Glutamatergic neuron (in vitro differentiated cells): ENCODE data around the gene ZNF335. TPM values are rescaled to one million over a fixed set of nuclear protein-coding genes. Genes with fewer than 3 reads are reported as not detected.

ENCODE experiments used
- DNase-seq: peaks from one replicate; pipeline ENCODE4 v3.0.0; 2022
- H3K27ac Mint-ChIP-seq: one replicate; pipeline ENCODE4 v1.8.0; 2020; ENCODE audit warnings: mild to moderate bottlenecking, mixed read lengths, inconsistent platforms; ENCODE audit not compliant: unreplicated experiment
- H3K27me3 Mint-ChIP-seq: one replicate; pipeline ENCODE4 v1.8.0; 2020; ENCODE audit warnings: mild to moderate bottlenecking, moderate library complexity, mixed read lengths, inconsistent platforms; ENCODE audit not compliant: unreplicated experiment
- H3K36me3 Mint-ChIP-seq: one replicate; pipeline ENCODE4 v1.8.0; 2020; ENCODE audit warnings: mild to moderate bottlenecking, mixed read lengths, inconsistent platforms; ENCODE audit not compliant: unreplicated experiment
- H3K4me1 Mint-ChIP-seq: one replicate; pipeline ENCODE4 v1.8.0; 2020; ENCODE audit warnings: mild to moderate bottlenecking, low read depth, mixed read lengths, inconsistent platforms; ENCODE audit not compliant: unreplicated experiment
- H3K4me3 Mint-ChIP-seq: one replicate; pipeline ENCODE4 v1.8.0; 2020; ENCODE audit warnings: mild to moderate bottlenecking, mixed read lengths, inconsistent platforms; ENCODE audit not compliant: unreplicated experiment
- H3K9me3 Mint-ChIP-seq: one replicate; pipeline ENCODE4 v1.8.0; 2020; ENCODE audit warnings: mild to moderate bottlenecking, moderate library complexity, mixed read lengths, inconsistent platforms; ENCODE audit not compliant: unreplicated experiment
- total RNA-seq: library from RNA; stranded (reverse); fragmentation: NEBNext Ultra II Directional; extraction: Animal tissue kit (Norgen Biotek cat#: 25700); gene quantifications from one replicate; pipeline ENCODE4 v1.2.1, GENCODE V29; 2021; ENCODE audit not compliant: unreplicated experiment
- TF ChIP-seq, protein P1 (sequence below): fragments of 200-600 bp; sonication (generic); IDR thresholded peaks from one replicate; pipeline ENCODE4 v1.5.0; 2021; ENCODE audit not compliant: partially characterized antibody, unreplicated experiment

ZNF335 gene
- total RNA-seq, 1 donor from 2014 or later, result 23.1 TPM

DNA sequence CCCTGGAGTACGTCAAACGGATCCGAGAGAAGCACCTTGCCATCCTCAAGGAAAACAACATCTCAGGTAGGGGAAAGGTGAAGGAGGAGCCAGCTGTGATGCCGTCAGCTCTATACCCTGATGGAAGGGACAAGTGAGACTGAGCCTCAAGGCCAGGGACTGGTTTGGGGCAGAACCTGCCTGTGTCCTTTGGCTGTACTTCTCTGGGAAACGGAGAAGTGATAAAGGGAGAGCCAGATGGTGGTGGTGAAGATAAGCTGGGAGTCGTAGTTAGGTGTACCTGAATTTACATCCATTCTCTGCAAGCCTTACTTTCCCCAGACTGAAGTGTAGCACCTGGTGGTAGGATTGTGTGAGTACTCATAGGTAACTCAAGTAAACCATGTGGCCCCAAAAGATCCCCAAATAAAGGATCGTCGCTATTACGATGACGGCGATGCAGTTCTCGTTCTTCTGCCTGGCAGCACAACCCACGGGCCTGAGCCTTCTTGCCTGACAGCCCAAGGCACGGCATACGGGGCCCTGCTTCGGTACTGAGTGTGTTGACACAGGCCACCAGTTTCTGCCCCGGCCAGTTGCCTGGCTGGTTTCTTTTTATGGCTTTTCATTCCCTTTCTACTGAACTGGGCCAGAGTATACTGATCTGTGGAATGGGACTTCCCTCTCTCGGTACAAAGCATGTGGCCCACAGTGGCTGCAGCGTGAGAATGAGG is 26.9 kb downstream of the ZNF335 start:
- Mint-ChIP-seq H3K4me1 (no peaks in the 10 kb centered on the region), H3K9me3 (peaks cover 4% of the 10 kb centered on the region), H3K36me3 (no peaks in the 10 kb centered on the region), H3K27me3 (peaks cover 2% of the 10 kb centered on the region), H3K4me3 (no peak overlapping the region), H3K27ac (no peak overlapping the region)
- TF ChIP-seq, protein P1, sequence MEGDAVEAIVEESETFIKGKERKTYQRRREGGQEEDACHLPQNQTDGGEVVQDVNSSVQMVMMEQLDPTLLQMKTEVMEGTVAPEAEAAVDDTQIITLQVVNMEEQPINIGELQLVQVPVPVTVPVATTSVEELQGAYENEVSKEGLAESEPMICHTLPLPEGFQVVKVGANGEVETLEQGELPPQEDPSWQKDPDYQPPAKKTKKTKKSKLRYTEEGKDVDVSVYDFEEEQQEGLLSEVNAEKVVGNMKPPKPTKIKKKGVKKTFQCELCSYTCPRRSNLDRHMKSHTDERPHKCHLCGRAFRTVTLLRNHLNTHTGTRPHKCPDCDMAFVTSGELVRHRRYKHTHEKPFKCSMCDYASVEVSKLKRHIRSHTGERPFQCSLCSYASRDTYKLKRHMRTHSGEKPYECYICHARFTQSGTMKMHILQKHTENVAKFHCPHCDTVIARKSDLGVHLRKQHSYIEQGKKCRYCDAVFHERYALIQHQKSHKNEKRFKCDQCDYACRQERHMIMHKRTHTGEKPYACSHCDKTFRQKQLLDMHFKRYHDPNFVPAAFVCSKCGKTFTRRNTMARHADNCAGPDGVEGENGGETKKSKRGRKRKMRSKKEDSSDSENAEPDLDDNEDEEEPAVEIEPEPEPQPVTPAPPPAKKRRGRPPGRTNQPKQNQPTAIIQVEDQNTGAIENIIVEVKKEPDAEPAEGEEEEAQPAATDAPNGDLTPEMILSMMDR, result no peak
- DNase-seq, result no peak

DNA sequence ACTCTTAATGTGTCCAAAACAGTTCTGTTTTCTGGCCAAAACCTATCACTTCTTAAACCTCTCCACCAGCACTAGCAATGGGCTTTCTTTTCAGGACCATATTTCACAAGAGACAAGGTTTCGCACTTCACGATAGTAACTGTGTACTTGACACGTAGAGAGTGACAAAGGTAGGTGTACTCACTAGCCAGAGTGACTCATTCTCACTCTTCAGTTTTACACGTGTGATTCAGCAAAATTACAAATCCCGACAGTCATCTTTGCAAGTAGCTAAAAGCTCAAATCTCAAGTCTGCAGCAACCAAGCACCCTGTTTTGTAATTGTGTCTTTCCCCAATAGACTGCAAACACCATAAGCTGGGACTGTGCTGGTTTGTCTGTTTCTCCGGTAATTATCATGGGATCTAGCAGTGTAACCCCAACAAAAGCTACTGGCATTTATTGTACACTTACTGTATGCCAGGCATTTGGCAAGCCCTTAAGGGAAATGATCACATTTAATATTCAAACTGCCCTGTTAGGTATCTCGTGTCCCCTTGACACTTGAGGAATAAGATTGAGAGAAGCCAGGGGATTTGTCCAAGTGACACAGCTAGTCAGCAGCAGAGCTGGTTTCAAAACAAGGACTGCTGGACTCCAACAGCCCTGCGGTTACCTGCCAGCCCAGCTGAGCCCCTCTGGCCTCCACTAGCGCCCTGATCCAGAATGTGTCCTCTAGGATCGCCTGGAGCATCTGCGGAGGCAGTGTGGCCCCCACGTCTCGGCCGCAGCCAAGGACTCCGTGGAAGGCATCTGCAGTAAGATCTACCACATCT is 27.6 kb downstream of the ZNF335 start:
- H3K36me3 Mint-ChIP-seq, result no peaks in the 10 kb centered on the region
- no peak overlapping the region for H3K27ac Mint-ChIP-seq
- TF ChIP-seq, protein P1, result no peak
- no peak overlapping the region for H3K4me3 Mint-ChIP-seq
- no peaks in the 10 kb centered on the region for H3K4me1 Mint-ChIP-seq
- peaks cover 4% of the 10 kb centered on the region for H3K9me3 Mint-ChIP-seq
- no peak for DNase-seq
- peaks cover 2% of the 10 kb centered on the region for H3K27me3 Mint-ChIP-seq

DNA sequence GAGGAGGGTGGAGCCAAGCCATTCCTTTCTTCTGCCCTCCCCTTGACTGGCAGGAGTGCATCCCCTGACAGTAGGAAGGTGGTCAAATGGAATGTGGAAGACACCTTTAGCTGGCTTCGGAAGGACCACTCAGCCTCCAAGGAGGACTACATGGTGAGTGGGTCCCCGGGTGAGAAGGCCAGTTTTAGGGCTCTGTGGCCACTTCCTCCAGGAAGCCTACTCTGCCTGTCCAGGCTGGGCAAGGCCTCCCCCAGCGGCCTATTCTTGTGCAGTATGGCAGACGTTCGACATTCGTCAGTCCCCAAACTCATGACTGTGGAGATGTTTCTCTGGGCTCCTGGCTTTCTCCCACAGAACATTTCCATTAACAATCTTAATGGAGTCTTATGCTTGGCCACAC is 28.4 kb downstream of the ZNF335 start:
- Mint-ChIP-seq H3K9me3 (no peaks in the 10 kb centered on the region), H3K36me3 (no peaks in the 10 kb centered on the region), H3K4me3 (no peak overlapping the region), H3K27ac (no peak overlapping the region), H3K4me1 (no peaks in the 10 kb centered on the region), H3K27me3 (no peaks in the 10 kb centered on the region)
- DNase-seq, result no peak
- TF ChIP-seq, protein P1, result no peak

DNA sequence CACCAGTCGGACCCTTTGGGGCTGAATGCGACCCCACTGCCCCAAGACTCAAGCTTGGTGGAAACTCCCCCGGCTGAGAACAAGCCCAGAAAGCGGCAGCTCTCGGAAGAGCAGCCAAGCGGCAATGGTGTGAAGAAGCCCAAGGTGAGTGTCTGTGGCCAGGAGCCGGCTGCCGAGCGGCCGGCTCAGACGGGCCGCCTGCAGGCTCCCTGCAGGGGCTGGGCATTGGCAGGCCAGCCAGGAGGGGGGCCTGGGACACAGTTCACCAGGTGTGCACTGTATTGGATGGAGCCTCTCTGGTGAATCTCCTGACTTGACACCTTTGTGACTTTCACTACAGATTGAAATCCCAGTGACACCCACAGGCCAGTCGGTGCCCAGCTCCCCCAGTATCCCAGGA is 31.5 kb downstream of the ZNF335 start:
- H3K4me1 Mint-ChIP-seq, result peaks cover 8% of the 10 kb centered on the region
- no peak overlapping the region for H3K27ac Mint-ChIP-seq
- no peak overlapping the region for H3K4me3 Mint-ChIP-seq
- DNase-seq, result no peak
- no peaks in the 10 kb centered on the region for H3K36me3 Mint-ChIP-seq
- TF ChIP-seq, protein P1, result no peak
- no peaks in the 10 kb centered on the region for H3K9me3 Mint-ChIP-seq
- peaks cover 3% of the 10 kb centered on the region for H3K27me3 Mint-ChIP-seq

DNA sequence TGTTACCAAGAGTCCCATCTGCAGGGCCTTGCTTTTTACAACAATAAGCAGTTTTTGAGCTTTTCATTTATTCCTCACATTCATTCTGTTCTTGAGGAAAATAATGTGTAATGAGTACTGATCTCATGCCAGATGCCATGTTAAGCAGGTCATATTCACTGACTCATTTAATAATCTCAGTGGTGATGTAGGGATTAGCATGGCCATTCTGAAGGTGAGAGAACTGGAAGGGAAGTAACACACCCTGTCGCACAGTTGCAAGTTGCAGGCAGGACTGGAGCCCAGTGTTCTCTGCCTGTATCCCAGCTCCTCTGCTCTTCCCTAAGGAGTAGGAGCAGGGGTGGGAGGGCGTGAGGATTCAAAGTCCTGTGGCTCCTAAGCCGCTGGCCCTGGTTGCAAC is 31.9 kb downstream of the ZNF335 start:
- H3K36me3 Mint-ChIP-seq, result no peaks in the 10 kb centered on the region
- peaks cover 3% of the 10 kb centered on the region for H3K9me3 Mint-ChIP-seq
- no peak for DNase-seq
- TF ChIP-seq, protein P1, result no peak
- H3K4me3 Mint-ChIP-seq, result no peak overlapping the region
- peaks cover 8% of the 10 kb centered on the region for H3K4me1 Mint-ChIP-seq
- H3K27me3 Mint-ChIP-seq, result peaks cover 5% of the 10 kb centered on the region
- H3K27ac Mint-ChIP-seq, result no peak overlapping the region
